HG03135 (cell line): ENCODE measurements around the gene PRPF6.

ENCODE experiments used
- ATAC-seq: cut with Tn5 transposase; IDR thresholded peaks from one replicate; pipeline ENCODE4 v1.9.1; 2021; ENCODE audit warnings: mild to moderate bottlenecking, moderate library complexity; ENCODE audit not compliant: unreplicated experiment

Gene PRPF6

DNA sequence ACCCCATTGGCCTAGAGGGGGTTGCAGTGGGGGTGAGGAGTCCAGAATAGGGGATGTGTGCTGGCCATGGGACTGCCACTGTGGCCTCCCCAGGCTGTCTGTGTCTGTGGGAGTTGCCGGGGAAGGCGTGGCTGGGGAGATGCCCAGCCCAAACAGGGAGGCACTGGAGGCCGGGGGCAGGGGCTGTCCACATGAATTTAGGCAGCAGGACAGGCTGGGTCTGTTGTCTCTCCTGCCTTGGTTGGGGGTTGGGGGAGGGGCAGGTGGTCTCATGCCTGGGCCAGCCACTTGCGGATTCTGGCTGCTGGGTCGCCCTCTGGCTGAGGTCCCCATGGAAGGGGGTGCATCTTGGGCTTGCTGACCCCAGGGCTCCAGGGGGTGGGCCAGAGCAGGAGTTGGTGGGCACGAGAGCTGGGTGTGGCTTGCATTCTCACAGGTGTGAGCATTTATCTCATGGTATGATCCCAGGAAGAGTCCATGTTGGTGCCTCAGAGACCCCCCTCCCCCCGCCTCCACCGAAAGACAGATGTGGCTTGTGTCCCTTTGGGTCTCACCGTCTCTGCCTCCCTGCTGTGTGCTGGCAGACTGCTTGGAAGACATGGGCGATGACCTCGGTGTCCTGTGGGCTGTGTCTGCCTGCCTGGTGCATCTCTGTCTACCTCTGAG is 64.5 kb downstream of the PRPF6 start:
- no peak for ATAC-seq

DNA sequence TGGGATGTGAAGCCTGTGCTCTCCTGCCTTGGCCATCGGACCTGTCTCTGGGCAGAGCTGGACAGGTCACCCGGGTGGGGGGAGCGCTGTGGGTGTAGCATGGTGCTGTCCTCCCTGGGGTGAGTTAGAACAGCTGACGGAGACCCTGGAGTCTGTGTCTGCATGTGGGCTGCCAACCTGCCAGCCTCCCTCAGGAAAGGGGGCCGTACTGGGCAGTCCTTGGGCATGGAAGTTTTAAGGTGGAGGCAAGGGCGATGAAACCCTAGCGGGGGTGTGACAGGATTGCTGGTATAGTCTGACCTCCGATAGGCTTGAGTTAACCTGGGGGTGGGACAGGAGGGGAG is 66.1 kb downstream of the PRPF6 start:
- ATAC-seq, result no peak

DNA sequence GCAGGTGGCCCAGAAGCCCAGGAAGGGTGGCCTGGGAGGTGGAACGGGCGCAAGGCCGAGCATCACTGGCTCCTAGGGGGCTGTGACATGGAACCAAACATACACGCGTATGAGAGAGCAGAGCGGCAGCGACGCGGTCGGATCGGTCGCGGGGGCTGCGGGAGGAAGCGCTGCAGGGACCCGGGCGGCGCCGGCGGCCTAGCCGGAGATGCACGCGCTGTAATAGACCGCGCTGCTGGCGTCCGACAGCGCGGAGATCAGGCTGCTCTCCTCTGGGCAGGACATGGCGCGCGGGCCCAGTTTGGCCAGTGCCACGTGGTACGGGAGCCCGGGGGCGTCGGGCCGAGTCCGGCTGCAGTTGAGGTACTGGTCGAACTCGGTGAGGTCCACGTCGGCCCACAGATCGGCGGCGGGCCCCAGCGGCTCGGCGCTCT is 67.1 kb downstream of the PRPF6 start:
- no peak for ATAC-seq

GRCh38 chr20:64048402-64049044 is 67.6 kb downstream of the PRPF6 start:
- ATAC-seq, result no peak

DNA sequence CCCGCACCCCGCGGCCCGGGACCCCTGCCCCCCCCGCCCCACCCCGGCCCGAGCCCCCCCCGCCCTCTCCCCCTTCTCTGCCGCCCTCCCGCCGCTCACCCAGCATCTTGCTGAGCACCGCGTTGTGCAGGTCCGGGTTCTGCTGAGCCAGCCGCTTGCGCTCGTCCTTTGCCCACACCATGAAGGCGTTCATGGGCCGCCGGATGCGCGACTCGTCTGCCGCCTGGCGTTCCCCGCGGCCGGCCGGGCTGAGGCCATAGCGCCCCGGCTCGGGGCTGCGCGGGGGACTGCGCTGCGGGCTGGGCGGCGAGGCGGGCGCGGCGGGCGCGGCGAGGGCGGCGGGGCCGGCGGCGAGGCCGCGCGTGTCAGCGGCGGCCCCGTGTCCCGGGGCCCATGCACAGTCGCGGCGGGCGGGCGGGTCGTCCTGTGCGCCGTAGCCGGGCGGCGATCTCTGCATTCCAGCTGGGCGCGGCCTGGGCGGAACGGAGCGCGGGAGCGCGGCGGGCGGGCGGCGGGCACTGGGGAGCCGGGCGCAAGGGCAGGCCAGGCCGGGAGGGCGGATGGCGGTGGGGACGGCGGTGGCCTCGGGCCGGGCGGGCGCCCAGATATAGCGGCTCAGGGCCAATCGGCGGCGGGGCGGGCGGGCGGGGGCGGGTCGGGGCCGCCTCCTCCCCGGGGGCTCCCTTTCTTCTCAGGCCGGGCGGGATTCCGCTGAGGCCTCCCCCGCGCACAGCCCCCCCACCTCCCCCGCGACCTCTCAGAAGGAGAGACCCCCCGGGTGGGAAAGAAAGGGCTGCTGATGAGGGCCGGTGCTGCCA is 68.3 kb downstream of the PRPF6 start, which contains the start of gene SOX18:
Gene SOX18 (minus strand): TSS at position 580 of the 818 bp plus-strand sequence. CDS start 123 bp downstream, at position 457.
- ATAC-seq, result no peak

DNA sequence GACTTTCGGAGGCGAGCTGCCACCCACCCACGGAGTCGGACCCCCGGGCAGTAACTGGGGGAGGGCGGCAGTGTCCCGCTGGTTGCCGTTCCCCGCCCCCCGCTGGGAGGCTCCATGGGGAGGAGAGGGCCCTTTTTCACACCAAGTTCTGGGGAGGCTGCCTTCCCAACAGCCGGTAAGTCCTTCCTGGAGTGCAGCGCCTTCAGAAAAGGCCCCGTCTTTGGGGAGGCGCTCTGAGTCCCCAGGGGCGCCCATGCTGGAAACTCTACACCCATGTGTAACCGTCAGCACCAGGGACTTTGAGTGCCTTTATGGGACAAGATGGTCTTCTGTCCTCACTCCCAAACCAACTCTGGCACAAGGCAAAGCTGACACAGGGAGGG is 68.9 kb downstream of the PRPF6 start:
- no peak for ATAC-seq

- ATAC-seq, result no peak
Observed at GRCh38 chr20:64050261-64051032, 69.5 kb downstream of the PRPF6 start.

GRCh38 chr20:64051033-64051452 is 70.1 kb downstream of the PRPF6 start:
- no peak for ATAC-seq

DNA sequence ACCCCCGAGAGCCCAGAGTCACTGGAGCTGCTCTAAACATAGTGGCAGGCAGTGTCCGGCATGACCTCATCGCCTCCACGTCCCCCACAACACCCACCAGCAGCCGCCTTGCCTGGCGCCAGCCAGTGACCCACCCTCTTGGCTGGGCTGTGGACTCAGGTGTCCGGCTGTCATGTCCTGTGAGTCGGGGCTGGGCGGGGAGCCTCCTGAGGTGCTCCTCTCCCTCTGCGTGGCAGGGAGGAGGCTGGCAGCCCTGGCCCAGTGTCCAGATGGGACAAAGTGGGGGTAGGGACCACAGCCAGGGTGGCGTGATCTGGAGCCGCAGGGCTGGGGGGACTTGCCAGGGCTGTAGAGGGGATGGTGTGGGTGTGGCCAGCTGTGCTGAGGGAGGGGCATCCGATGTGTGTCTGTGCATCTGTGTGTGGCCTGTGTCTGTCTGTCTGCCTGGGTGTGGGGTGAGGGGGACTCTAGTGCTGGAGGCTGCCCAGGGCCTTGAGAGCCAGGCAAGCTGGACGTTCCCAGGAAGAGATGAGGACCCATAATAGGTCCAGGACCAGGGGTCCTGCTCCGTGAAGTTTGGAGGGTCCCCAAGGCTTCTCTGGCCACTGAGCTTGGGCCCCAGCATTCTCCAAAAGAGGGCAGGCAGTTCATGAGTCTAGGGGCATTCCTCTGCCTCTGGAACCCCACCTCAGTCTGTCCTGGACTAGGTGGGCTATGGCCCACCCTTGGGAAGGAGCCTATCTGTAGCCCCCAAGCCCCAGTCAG is 70.8 kb downstream of the PRPF6 start:
- no peak for ATAC-seq

DNA sequence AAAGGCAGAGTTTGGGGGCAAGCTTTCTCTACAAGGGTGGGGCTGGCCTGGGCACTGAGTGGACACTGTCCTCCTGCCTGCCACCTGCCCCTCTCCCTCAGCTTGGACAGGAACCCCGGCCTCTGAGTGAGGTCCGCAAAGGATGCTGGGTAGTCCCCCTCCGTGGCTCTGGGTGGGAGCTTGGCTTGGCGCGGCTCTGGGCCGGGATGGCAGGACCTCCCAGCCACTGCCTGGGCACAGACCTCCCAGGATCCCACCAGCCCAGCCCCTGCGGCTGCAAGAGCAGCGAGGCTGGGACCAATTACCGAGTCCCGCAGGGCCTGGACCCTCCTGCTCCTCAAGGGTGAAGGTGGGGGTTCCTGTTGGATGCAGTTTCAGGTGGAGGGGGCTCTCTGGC is 71.4 kb downstream of the PRPF6 start:
- ATAC-seq, result no peak

DNA sequence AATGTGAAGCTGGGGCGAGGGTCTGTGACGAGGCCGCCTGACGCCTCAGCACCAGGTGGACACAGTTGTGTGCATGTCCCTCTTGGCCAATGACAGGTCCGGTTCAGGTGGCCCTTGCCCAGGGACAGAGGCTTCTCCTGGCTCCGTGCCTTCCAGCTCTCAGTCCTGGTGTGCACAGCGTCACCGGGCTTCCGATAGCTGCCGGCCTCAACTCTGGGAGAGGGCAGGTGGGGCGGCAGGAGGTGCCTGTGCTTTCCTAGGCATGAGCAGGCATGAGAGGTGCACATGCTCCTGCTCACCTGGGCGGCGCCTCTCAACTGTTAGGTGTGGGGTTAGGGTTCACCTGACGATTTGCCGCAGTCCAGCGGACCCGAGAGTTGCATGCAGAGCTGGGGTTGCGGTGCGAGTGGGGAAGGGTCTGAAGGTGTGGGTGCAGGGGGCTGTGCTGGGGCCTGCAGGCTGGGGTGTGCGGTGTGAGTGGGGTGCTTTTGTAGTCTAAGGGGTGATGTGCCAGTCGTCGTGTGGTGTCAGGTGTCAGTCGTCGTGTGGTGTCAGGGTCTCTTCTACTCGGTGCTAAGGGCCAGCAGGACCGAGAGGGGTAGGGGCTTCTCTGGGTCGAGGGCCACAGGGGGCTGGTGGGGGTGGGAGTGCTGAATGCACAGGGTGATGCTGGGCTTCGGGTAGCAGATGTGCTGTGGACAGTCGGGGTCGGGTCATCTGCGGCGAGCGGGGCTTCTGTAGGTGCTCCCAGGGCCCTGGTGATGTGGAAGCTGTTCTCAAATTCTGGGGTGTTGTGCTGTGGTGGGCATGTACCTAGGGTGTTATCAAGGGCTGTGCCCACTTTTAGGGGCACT is 72.3 kb downstream of the PRPF6 start:
- ATAC-seq, result no peak

GRCh38 chr20:64053841-64054661 is 73.1 kb downstream of the PRPF6 start:
- ATAC-seq, result no peak

GRCh38 chr20:64055396-64055892 is 74.5 kb downstream of the PRPF6 start:
- no peak for ATAC-seq

GRCh38 chr20:64055893-64056638 is 75.1 kb downstream of the PRPF6 start:
- ATAC-seq, result no peak

DNA sequence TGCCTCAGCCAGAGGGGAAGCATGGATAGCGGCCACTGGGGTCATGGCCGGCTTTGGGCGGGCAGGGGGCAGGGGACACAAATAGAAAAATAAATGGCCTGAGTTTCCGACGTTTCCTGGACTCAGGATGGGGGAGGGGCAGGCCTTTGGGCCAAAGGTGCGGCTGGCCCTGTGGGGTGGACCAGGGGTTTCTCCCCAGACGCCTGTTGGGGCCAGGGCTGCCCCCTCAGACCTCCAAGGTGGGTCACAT is 75.6 kb downstream of the PRPF6 start:
- ATAC-seq, result no peak

GRCh38 chr20:64056889-64057627 is 76.1 kb downstream of the PRPF6 start:
- no peak for ATAC-seq
